GM21529 (cell line): ENCODE measurements around the gene LPP.

Experiments
- ATAC-seq: cut with Tn5 transposase; IDR thresholded peaks from one replicate; pipeline ENCODE4 v1.9.1; 2021; ENCODE audit not compliant: unreplicated experiment

LPP gene

DNA sequence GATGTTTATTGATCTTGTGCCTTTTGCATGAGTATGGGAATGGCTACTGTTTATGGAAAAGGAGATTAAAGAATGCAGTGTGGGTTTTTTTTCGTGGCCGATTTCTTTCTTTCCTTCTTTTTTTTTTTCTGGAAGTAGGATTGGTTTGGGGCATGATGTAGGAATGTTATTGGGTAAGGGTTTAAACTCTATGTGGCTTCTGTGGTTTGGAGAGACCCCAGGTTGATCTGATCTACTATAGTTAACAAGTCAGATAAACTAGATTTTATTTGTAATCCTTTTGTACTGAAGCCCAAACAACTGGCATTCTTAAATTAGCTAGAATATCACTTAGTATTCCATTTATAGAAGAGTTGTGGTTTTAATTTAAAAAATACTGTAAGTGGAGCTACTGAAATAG is 304.8 kb downstream of the LPP start:
- no peak for ATAC-seq

DNA sequence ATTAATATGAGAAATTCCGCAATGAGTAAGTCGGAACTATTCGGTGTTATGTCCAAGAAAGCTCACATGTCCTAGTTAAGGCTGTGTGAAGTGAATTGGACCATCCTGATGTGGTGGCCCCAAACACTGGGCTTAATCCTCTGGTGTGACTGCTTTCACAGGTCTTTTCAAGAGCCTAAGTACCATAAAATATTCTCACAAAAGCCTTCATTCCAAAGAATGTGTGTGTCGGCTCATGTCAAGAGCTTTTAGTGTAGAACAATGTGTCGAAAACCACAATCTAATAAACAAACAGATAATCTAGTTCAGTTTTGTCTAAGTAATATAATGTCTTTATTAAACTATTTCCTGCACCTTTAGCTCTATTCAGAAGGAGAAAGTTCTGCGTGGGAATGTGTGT is 311.4 kb downstream of the LPP start:
- no peak for ATAC-seq

DNA sequence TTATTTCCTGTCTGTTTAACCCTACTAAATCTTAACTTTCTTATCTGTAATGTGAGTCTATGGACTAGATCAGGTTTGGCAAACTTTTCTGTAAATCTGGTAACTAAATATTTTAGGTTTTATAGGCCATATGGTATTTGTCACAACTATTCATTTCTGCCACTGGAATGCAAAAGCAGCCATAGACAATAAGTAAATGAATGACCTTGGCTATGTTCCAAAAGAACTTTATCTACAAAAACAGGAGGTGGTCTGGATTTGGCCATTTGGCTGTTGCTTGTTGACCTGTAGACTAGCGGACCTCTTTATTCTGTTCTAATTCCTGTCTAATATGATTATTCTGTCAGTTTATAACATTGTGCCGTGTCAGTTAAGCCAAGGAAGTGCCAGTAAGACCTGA is 314.2 kb downstream of the LPP start:
- ATAC-seq, result no peak

DNA sequence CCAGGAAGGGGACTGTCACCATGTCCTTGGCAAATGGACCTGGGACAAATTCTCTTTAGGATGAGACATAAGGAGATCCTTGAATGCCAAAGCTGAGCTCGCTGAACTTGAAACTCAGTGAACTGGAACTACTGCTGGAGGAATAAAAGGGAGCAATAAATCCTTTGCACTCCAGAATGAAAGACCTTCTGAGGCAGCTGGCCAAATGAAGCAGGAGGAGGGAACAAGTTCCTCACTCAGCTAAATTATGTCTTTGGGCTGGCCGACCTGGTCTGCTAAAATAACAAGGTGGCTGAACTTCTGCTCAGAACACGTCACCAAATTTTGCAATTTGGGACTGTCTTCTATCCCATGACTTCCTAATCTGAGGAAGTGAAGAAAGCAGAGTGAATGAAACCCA is 314.7 kb downstream of the LPP start:
- ATAC-seq, result no peak

DNA sequence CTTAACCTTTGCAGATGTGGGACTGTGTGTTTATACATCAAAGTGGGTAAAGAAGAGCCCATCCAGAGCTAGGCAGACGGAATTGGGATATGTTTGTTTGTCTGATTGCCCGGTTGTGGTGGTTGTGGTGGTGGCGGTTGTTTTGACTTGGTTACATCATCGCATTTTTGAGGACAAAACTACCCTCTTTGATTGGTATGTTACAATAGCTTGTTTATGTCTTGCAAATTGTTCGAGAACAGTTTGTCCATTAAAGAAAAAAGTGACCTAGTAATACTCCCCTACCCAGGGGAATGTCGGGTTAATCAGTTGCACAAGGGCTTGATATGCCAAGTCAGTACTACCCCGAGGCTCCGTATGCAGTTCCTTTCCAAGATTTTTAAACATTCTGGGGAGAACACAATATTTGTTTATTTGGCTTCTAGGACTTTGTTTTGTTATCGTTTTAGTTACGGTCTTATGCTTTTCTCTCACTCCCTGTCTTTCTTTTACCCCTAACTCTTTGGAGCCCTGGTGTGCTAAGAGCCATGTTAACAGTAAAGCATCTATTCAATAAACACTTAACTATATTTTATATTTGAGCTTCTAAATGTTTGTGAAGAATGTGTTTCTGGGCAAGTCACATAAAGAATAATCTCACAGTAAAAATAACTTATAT is 315.4 kb downstream of the LPP start:
- ATAC-seq, result no peak

DNA sequence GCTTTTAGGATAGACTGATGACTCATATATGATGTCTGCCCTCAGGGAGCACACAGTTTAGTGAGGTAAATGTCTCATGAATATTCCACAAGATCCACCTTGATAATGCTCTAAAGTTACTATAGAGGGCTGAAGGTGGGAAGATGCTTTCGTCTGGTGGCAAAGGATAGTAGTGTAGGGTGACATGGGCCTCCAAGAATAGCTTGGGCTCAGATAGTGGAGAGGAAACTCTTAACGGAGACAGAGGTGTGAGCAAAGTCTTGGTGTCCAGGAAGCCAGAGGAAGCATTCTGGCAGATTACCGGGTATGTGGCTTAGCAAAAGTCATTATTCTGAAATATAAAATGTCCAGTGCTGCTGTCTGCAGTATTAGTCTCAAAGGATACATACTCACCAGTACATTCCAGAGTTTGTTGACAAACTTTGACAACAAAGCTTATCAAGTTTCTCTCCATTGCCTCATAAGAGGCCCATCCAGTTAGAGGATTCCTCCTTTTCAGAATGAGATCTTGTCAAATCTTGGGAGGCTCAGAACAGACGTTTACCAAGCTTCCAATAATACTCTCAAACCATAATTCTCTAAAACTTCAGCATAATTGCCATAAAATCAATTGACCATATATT is 316.7 kb downstream of the LPP start:
- ATAC-seq, result no peak

DNA sequence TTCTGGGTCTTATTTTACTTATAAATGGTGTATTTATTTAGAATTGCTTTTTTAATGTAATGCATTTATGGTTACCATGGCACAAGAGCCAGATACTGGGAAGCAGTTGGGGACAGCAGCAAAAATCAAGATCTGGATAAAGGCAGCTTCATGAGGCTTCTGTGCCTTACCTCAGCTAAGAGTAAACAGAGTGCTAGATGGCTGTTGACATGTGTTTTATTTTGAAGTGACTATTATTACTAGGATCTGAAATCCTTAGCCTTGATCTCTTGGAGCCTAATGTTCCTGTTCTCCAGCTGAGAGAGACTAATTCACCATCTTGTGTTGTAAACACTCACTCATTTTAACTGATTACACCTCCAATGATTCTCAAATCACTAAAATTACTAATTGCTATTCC is 317.8 kb downstream of the LPP start:
- no peak for ATAC-seq

DNA sequence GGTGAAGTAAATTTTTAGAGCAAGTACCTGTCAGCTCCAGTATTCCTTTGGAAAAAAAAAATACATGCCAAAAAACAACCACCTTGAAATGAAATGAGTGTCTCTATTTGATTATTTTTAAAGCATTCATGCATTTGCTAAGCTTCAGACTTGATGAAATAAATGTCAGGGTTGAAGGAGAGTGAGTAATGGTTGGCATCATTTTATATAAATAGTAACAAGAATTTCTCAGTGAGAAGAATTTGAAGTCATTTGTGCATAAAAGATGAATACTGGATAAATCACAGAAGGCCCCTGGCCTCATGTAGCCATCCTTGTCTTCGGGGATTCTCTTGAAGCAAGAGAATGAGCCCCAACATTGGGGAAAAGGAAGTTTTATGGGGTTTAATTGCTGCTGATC is 318.4 kb downstream of the LPP start:
- ATAC-seq, result no peak

DNA sequence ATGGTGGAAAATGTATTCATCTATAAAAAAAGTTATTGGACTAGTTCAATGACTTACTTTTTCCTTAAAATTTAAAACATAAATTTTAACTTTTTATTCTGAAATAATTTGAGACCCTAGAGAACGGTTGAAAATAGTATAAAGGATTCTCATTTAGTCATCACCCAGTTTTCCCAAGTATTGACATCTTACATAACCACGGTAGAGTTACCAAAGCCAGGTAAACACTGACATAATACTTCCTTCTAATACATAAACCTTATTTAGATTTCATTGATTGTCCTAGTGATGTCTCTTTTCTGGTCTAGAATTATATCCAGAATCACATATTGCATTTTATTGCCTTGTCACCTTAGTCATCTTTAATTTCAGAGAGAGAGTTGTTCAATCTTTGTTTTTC is 319.1 kb downstream of the LPP start:
- no peak for ATAC-seq

DNA sequence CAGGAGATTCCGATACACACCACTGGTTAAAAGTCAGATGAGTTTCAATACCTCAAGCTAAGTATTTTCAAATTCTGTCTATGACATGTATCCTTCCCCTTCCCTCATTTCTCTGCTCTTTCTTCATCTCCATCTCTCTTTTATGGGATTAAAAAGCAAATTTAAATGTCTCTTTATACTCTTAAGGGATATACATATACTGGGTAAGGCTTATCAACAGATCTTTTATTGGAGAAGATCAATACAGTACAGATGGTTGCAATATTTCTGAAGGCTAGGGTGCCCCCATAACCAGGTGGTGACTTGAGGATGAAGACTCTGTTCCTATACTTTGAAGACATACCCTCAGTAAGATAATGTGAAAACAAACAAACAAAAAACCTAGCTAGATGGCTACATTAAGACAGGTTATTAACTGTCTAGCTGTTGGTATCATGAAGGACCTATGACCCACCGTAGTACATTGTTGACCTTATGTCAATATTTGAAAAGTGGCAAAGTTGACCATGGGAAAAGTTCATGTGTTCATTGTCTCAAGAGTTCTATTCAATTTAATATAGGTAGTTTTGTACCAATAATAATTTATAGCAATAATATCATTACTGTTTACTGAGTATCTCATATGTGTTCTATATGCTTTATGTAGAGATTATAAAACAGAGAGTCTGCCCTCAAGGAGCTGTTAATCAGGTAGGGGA is 319.8 kb downstream of the LPP start:
- no peak for ATAC-seq

DNA sequence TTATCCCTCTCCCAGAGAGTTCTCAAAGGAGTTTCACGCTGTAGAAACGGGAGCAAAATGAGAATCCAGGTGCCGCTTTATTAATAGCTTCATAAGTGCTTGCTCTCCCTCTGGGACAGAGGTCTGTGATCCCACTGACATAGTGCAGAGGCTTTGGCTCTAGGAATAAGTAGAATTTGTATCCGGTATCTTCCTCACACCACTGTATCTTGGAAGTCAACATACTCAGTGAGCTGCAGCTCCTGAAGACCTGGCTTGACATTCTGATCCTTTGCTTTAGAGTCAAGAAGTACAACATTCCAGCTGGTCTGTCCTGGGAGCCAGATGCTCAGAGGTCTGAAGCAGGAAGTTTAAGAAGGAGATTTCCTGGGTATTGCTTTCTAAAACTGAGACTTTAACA is 323.0 kb downstream of the LPP start:
- no peak for ATAC-seq

DNA sequence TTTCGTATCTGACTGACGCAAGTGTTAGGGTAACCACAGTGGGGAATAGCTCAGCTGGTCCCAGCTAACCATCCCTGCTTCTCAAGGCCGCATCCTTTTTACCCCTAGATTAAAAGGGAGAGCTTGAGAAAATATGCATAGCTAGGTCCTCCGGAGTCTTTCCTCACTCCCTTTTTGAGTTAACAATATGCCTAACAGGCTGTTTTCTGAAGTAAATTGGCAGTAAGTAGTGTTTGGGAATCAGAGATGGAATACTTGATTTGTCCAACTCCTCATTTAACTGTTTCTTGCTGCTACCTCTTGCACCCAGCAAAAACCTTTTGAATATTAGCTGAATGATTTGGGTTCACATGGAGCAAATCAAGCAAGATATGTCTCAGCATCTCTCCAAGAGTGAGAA is 326.1 kb downstream of the LPP start:
- no peak for ATAC-seq

DNA sequence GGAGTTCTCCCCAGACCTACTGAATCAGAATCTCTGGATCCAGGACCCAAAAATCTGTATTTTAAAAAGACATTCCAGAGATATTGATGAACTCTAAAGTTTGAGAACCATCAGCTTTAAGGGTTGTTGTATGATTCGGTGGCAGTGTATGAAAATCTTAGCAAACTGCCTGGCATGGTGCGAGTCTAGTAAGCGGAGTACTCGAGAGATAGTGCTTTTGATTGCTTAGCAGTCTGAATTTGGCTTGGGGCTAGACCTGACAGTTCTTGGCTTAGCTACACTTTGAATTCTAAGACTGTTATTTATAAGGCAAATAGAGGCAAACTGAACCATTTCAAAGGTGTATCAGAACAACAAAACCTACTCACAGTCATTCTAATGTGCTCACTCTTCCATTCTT is 329.0 kb downstream of the LPP start:
- ATAC-seq, result no peak

DNA sequence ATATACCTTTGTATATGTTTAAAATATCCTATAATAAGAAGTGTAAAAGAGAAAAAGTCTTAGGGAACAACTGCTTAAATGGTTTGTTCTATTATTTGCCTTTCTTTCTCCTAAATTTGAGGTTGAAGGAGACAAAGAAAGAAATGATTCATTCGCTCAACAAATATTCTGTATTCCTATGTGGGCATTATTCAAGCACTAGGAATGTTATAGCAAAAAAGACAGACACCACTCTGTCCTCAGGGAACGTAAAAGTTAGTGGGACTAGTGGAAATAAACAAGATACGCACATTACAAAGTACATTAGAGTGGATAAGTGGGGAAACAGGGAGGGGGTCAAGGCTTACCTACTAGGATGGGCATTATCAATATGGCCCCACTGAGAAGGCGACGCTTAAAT is 332.2 kb downstream of the LPP start:
- ATAC-seq, result no peak

DNA sequence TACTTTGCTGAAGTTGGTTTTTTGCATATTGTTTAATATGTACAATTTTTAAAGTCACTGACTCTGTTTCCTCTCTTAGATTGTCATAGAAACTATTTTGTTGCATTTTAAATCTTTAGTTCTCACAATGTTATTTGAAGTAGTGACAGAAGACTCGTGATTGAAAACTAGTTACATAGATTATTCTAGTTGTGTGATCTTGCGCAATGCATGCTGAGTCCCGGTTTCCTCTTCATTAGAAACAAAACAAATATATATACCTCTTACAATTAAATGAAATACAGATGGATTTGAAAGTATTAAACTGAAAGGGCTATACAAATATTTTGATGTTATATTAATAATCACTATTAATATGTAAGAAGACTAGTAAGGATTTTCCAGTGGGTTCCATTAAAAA is 333.0 kb downstream of the LPP start:
- no peak for ATAC-seq

DNA sequence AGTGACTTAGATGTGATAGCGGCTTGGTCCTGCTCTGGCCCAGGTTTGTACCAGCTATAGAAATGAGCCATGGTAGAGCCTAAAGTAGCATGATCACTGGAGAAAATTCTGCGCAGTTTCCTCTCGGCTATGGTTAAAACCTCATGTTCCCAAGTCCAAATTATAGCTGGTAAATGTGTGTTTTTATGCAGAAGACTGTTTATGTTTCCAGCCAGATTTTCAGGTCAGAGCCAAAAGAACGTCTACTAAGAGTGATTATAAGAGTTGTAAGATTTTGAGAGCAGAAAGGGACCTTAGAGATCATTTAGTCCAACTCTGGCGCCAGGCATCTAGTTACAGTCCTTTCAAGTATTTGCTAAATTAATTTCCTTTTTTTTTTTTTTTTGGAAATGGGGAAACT is 333.7 kb downstream of the LPP start:
- ATAC-seq, result no peak

DNA sequence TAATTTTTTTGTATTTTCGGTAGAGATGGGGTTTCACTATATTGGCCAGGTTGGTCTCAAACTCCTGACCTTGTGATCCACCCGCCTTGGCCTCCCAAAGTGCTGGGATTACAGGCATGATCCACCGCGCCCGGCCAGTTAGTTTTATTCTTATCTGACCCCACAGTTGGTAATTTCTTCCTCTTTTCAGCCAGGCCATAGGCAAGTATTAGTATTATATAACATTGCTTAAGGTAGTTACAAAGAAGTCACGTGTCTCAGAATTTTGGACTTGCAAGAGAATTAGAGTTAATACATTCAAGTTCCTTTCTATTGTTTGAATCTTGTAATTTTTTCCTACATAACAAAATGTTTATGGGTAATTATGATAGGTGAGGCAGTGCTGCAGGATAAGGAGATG is 334.8 kb downstream of the LPP start:
- no peak for ATAC-seq

DNA sequence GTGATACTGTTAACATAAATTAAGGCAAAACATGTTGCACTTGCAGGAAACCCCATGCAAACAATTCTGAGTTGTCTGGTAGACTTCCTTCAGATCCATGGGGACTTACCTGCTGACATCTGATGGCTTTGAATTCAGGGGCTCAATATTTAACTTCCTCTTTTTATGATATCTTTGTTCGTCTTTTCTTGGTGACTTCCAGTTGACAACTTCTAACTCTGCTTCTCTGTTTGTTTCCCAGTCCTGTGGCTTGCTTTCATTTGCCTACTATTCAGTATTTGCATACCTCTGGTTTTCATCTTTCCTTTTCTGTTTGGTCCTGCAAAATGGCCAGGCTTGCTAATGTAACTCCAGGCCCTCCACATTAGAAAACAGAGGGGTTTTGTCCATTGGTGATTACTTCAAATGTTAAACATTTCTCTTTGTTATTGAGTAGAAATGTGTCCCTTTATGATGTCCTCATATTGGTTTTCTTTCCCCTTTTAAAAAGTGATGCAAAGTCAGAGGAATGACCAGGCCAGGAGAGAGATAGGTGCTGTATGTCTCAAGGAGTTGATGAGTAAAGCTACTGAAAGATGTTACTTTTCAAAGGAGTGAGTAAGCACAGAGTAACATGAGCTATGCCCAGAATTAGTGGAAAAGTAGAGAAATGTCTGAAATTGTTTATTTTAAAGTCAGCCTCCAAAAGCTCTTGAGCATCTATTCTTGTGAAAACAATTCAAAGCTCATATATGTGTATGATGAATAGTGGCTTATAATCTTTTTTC is 335.9 kb downstream of the LPP start:
- peak; percentile 55 for ATAC-seq

DNA sequence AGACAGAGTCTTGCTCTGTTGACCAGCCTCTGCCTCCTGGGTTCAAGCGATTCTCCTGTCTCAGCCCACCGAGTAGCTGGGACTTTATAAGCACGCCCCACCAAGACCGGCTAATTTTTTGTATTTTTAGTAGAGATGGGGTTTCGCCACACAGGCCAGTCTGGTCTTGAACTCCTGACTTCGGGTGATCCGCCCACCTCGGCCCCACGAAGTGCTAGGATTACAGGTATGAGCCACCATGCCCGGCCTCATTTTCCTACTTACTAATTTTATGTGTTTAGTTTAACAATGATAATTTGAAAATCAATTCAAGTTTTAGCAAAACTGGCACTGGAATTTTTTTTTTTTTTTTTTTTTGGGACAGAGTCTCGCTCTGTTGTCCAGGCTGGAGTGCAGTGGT is 336.5 kb downstream of the LPP start:
- ATAC-seq, result no peak

DNA sequence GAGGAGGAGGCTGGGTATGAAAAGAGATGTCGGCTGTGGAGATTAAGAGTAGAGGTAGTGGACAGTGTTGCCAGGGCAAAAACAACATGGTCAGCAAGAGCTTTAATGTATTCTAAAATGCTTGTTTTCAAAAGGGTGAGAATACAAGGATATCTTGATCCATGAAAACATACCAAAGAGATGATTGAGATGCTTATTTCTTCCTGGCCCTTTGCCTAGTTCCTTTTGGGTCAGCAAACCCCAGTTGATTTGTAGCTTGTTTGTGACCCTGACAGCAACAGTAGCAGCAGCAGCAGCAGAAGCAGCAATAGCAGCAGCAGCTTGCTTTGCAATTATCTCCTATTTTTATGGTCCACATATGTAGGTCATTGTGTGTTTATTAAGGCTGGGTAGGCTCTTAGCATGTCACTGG is 337.3 kb downstream of the LPP start:
- ATAC-seq, result no peak

DNA sequence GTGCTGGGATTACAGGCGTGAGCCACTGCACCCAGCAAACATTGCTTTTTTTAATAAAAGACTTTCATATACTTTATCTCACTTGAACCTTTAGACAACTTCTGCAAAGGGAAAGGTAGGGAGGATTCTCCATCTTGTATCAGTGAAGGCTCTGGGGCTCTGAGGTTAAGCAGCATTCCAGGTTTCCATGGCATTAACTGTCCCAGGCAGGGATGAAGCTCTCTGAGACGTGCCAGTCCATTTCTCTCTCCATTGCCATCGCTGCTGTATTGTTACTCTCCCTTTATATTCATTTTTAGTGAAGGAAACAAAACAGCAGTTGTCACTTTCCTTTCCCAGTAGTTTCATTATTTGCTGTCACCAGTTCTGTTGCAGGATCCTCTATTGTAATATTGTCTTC is 342.4 kb downstream of the LPP start:
- no peak for ATAC-seq

DNA sequence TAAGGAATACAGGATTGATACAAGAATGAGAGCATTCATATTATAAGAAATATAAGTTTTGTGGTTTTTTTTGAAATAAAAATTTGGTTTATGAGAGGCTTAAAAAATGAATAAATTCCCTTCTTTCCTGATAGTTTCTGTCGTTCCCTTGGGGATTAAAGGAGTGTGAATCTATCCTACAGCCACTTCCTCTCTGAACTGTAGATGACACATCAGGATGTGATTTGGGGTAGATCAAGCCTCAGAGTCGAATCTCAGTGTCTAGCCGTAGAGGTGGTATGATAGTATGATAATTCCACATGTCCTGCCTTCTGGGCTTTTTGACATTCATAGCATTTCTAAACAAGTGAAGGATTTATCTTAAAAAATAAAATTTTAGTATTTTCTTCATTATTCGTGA is 343.1 kb downstream of the LPP start:
- no peak for ATAC-seq
